RPMI8226 (cell line): ENCODE measurements around the gene SFT2D2.

ENCODE experiments used
- DNase-seq: peaks from one replicate; pipeline ENCODE4 v3.0.0-alpha.2; 2015

Gene SFT2D2

DNA sequence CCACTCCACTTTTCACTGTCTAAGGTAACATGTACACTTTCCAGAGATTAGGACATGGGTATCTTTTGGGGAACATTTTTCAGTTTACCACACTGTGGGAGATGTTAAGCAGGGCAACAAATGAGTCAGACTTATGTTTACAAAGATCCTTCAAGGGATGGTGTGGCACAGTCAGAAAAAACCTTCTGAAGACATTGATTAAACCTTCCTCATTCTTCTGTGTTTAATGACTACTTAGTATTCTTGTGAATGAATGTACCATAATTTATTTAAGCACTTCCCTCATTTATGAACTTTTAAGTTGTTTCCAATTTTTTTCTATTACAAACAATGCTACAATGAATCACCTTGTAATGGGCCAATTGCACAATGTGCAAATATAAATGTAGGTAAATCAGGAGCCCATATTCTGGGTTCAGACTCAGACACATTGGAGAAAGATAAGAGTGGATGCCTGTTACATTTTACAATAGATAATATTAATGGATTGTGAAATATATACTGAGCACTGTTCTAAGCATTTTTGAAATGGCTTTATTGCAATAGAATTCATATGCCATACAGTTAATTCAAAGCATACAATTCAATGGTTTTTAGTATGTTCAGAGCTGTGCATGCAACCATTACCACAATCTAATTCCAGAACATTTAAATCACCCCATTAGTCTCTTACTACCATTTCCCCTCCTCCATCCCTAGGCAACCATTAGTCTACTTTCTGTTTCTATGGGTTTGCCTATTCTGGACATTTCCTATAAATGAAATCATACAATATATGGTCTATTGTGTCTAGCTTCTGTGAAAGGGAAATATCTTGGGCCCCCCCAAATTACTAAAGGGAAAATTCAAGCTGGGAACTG, 1.9 kb upstream of the SFT2D2 start:
- no peak for DNase-seq

DNA sequence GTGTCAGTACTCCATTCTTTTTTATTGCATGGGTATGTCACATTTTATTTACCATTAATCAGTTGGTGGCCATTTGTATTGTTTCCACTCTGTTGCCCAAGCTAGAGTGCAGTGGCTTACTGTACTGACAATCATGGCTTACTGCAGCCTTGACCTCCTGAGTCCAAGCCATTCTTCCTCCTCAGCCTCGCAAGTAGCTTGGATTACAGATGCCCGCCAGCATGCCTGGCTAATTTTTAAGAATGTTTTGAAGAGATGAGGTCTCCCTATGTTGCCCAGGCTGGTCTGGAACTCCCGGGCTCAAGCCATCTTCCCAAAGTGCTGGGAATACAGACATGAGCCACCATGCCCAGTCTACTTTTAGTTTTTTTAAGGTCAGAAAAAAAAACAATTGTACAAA, 813 bp upstream of the SFT2D2 start:
- DNase-seq = no peak

- no peak for DNase-seq
Measured at GRCh38 chr1:168227620-168228019, 1.8 kb downstream of the SFT2D2 start.

GRCh38 chr1:168229893-168230292, 4.1 kb downstream of the SFT2D2 start:
- no peak for DNase-seq

- no peak for DNase-seq
Measured at GRCh38 chr1:168230709-168231108, 4.9 kb downstream of the SFT2D2 start.

DNA sequence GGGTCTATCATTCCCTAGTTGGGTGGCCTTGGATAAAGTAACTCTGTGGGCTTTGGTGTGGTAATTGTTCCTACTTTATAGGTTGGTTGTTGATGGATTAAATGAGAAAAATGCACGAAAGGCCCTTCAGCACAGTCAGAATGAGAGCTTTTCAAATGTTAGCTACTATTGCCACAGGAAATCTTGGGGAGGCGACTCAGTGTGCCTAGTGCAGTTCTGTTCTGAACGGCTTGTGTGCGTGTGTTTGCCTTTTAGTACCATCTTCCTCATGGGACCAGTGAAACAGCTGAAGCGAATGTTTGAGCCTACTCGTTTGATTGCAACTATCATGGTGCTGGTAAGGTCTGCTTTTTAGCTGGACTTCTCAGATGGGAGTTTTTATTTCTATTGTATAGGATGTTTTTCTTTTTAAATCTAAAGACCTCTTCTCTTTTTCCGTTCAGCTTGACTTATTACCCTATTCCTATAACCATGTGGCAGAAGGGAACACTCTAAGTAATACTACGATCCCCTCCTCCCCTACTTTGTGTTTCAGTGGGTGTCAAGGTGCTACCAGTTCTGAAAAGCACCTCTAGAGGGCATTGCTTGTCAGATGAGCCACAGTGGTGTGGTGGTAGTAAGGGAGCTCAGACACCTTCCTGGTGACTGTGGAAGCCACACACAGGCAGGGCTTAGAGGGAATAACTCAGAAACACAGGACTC, 9.2 kb downstream of the SFT2D2 start:
- DNase-seq = peak; percentile 67

- DNase-seq = no peak
Measured at GRCh38 chr1:168235548-168235885, 9.7 kb downstream of the SFT2D2 start.

GRCh38 chr1:168235937-168236336, 10.1 kb downstream of the SFT2D2 start:
- DNase-seq = no peak

DNA sequence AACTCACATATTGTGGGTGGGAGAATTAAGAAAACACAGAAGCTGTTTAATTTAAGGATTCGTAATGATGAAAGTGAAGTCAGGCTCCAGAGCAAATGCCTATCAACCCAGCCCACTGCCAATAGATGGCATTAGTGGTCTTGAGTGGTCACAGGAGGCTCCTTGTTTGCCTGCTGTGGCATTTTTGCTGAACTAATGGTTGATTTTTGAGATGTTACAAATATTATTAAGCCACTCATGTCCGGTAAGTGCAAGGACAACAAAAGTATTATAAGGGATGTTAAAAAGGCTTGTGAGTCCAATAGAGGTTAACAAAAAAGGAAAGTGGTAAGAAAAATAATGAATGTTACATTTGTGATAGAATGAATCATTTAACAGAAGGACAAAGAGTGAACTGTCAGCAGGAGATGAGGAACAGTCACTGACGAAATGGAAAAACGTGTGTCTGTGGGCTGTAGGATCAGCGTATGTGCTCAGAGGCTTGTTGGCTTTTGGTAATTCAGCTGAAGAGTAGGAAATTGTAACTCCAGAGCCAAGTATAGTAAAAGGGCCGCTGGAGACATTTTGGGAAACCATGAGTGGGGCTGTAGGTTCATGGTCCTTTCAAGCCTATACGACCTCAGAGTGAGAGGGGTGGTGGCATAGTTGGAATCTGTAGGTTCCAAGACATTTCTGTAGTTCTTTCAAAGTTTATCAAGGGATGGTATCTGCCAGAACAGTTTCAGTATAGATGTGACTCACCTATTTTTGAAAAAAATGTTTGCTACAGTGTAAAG, 11.2 kb downstream of the SFT2D2 start:
- no peak for DNase-seq

- no peak for DNase-seq
Measured at GRCh38 chr1:168243198-168243597, 17.4 kb downstream of the SFT2D2 start.

GRCh38 chr1:168243636-168244212, 17.9 kb downstream of the SFT2D2 start:
- no peak for DNase-seq

DNA sequence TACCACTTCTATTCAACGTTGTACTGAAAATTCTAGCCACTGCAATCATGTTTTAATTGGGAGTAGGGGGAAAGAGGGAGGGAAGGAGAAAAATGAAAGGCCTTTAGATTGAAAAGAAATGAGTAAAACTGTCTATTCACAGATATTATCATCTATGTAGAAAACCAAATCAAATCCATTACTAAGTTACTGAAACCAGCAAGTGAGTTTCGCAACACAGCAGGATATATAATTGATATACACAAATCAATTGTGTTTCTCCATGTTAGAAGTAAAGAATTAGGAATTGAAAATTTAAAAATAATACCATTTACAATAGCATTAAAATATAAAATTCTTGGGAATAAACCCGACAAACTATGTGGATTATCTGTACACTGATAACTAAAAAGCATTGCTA, 19.2 kb downstream of the SFT2D2 start:
- DNase-seq = no peak

GRCh38 chr1:168246506-168246905, 20.7 kb downstream of the SFT2D2 start:
- DNase-seq = no peak

DNA sequence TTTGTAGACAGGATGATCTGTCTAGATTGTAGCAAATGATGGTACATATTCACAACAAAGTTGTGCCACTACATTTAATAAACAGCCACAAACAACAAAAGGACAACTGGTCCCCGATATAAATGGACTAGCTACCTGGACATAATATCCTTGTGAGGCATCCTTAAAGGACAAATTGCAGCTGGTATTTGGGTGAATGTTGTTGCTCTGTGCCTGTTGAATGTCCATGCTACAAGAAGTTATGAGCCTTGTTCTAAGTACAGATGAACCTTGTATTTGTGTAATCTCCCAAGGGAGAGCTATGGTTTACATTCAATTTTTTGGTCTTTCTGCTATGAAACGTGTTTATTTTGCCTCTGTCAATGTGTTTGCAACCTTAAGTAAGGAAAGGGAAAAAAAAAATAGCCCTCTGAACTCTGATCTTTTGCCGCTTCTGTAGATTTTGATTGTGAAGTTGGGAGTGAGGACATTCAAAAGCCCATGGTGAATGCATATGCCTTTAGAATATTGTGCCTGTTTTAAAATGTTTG, 26.5 kb downstream of the SFT2D2 start:
- no peak for DNase-seq

DNA sequence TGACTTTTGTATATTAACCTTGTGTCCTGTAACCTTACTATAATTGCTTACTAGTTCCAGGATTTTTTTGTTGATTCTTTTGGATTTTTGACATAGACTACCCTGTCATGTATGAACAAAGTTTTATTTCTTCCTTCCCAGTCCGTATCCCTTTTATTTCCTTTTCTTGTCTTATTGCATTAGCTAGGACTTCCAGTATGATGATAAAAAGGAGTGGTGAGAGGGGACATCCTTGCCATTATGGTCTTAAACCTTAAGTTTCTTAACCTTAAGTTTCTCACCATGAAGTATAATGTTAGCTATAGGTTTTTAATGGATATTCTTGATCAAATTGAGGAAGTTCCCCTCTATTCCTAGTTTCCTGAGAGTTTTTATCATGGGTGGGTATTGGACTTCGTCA, 30.4 kb downstream of the SFT2D2 start:
- no peak for DNase-seq

DNA sequence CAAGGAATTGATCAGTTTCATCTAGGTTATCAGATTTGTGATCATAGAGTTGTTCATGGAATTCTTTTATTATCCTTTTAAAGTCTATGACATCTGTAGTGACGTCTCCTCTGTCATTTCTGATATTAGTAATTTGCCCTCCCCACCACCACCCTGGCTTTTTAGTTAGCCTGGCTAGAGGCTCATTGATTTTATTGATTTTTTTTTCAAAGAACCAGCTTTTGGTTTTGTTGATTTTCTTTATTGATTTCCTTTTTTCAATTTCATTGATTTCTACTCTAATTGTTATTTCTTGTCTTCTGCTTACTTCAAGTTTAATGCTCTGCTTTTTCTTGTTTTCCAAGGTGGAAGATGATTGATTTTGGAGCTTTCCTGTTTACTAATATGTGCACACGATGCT, 31.6 kb downstream of the SFT2D2 start:
- no peak for DNase-seq

DNA sequence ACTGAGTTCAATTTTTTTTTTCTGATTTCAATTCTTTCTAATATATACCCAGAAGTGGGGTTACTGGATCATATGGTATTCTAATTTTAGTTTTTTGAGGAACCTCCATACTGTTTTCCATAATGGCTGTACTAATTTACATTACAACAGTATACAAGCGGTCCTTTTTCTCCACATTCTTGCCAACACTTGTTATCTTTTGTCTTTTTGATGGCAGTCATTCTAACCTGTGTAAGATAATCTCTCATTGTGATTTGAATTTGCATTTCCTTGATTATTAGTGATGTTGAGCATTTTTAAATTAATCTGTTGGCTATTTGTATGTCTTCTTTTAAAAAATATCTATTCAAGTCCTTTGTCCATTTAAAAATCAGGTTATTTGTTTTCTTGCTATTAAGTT, 33.8 kb downstream of the SFT2D2 start:
- no peak for DNase-seq

DNA sequence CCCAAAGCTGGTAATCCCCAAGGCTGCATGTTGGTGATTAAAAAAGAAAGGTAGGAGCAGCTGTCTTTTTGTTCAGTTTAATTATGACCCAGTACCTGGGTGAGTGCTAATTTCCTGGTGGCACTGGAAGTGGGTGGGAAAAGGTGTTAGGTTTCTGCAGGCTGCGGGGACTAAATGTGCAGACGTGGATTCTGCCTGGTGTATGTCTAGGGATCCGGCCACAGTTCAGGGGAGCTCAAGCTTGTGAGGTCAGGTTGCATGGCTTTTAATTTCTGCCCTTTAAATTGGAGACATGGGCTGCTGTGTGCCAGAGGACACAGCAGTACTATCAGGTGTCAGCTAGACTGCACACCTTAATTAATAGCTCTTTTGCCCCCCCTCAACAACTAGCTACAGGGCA, 34.6 kb downstream of the SFT2D2 start:
- DNase-seq = no peak

DNA sequence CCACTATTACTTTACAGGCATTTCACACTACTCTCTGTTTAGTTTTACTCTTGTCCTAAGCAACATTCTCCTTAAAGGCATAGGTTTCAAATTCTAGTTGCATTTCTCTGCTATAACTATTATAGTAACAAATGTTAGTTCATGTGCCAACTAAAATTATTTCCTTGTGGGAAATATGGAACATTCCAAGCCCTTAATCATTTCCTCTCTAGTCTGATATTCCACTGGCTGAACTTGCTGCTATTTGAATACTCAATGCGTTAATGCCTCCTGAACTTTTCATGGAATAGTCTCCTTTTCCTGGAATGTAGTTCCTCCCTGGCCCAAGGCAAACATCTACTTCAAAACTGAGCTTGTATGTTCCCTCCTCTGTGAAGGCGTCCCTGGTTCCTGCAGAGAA, 35.6 kb downstream of the SFT2D2 start:
- DNase-seq = no peak

DNA sequence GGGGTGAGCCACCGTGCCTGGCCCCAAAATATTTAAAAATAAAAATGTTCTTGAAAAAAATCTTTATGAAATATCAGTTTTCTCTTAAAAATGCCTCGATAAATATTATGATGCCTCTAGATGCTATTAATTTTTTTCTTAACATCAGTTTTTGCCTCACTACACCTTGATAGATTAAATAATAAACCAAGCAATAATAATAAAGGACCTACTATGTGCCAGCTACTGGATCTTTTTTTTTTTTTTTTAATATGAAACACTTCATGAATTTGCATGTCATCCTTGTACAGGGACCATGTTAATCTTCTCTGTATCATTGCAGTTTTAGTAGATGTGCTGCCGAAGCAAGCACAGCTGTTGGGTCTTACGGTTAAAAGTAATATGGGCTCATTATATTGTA, 37.3 kb downstream of the SFT2D2 start:
- DNase-seq = no peak

DNA sequence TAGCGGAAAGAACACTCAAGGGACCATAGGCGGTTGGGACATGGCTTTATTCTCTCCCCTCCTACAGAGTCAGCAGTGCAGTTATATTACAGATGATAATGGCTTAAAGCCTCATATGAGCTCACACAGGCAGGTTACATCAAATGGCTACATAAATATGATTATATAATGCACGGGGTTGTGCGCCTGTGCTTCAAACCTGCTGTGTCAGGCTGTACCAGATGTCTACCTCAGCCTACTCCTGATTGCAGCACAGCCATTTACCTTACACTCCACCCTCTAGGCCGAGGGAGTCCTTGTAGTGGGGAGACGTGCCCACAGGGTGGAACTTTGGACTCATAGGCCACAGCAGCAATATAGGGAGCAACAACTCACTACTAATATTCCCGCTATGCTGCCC, 38.5 kb downstream of the SFT2D2 start:
- DNase-seq = no peak

DNA sequence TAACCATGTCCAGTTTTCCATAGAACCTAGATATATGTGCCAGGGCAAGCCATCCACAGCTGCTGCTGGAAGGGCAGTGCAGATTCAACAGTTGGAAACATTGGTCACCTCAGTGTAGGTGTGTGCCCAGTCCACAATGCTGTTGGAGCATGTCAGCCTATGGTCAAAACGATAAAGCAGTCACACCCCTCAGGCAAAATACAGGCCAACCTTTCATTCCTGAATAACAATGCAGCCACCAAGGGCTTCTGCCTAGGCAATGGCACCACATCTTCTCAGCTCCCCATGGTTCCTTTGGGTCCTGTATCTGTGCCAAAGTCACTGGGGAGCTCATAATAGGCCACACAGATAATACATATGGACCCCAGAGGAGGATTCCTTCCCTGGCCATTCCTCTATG, 39.8 kb downstream of the SFT2D2 start:
- no peak for DNase-seq

- DNase-seq = peak; percentile 90
Measured at GRCh38 chr1:168266644-168267186, 40.9 kb downstream of the SFT2D2 start.
